Caco-2 (cell line): Measurements from ENCODE around the gene FGF19. TPM values are rescaled to one million over a fixed set of nuclear protein-coding genes. Genes with fewer than 3 reads are reported as not detected.
A peak's percentile ranks its signal among the peaks of the same experiment; 100 is the strongest.

Experiments used
- BruUV-seq: library from RNA; stranded (reverse); fragments of 400-500 nt; replicated peaks from 2 replicates; lab custom pipeline; 2021; lab: Mats Ljungman, UMichigan
- CTCF ChIA-PET: fragments of 300-600 bp; sonication (Branson Sonifier 250); formaldehyde crosslinking; loops from one replicate; lab custom pipeline; 2022; ENCODE audit warnings: antibody characterized with exemption; lab: Charles Lee
- POLR2A ChIA-PET: fragments of 300-600 bp; sonication (Branson Sonifier 250); formaldehyde crosslinking; loops from one replicate; lab custom pipeline; 2022; ENCODE audit warnings: antibody characterized with exemption; lab: Charles Lee
- DNase-seq, 2 experiments: peaks; one replicate each; pipeline versions ENCODE4 v3.0.0 to v3.0.0-alpha.2; 2020 to 2022
- H3K27me3 ChIP-seq: replicated peaks from 2 replicates; pipeline ENCODE4 v1.6.0; 2011; ENCODE audit warnings: low read length; ENCODE audit not compliant: control insufficient read depth, insufficient read depth
- H3K36me3 ChIP-seq: 2 replicates; pipeline ENCODE4 v1.5.1; 2011; ENCODE audit warnings: low read length; ENCODE audit not compliant: control insufficient read depth, insufficient read depth
- H3K4me1 ChIP-seq: fragments of 250-450 bp; sonication (Bioruptor Pico); 2 replicates; pipeline ENCODE4 v1.5.1; 2020; ENCODE audit warnings: mild to moderate bottlenecking
- H3K4me3 ChIP-seq: 2 replicates; pipeline ENCODE4 v1.5.1; 2011; ENCODE audit warnings: low read depth, mild to moderate bottlenecking, control low read depth, low read length
- H3K9me3 ChIP-seq: fragments of 250-450 bp; sonication (Bioruptor Pico); 2 replicates; pipeline ENCODE4 v1.5.1; 2020; ENCODE audit warnings: mild to moderate bottlenecking, moderate library complexity
- H3K27ac Mint-ChIP-seq: one replicate; pipeline ENCODE4 v1.8.0; 2022; ENCODE audit warnings: mixed read lengths; ENCODE audit not compliant: unreplicated experiment
- H3K27me3 Mint-ChIP-seq: one replicate; pipeline ENCODE4 v1.8.0; 2022; ENCODE audit warnings: mixed read lengths; ENCODE audit not compliant: insufficient read depth, unreplicated experiment
- H3K36me3 Mint-ChIP-seq: one replicate; pipeline ENCODE4 v1.8.0; 2022; ENCODE audit warnings: mild to moderate bottlenecking, mixed read lengths; ENCODE audit not compliant: insufficient read depth, unreplicated experiment
- H3K4me1 Mint-ChIP-seq: one replicate; pipeline ENCODE4 v1.8.0; 2022; ENCODE audit warnings: low read depth, mixed read lengths; ENCODE audit not compliant: unreplicated experiment
- H3K4me3 Mint-ChIP-seq: one replicate; pipeline ENCODE4 v1.8.0; 2022; ENCODE audit warnings: mild to moderate bottlenecking, moderate library complexity, mixed read lengths; ENCODE audit not compliant: unreplicated experiment
- H3K9me3 Mint-ChIP-seq: one replicate; pipeline ENCODE4 v1.8.0; 2022; ENCODE audit warnings: mixed read lengths; ENCODE audit not compliant: unreplicated experiment
- CTCF ChIP-seq, 2 experiments: fragments of 200-600 bp in 1 of 2; IDR thresholded peaks; 1 replicate in 1 of 2; 2 replicates in 1 of 2; pipeline versions ENCODE4 v1.5.1 to v1.8.0; 2011 to 2022; ENCODE audit warnings: antibody characterized with exemption in 1 of 2, control low read depth in 1 of 2, inconsistent platforms in 1 of 2, low read depth in 1 of 2, low read length in 1 of 2, mild to moderate bottlenecking in 1 of 2, moderate library complexity in 1 of 2; ENCODE audit not compliant: insufficient read depth in 1 of 2, severe bottlenecking in 1 of 2, unreplicated experiment in 1 of 2
- intact Hi-C: fragments of 100-400 bp; cut with micrococcal nuclease; formaldehyde crosslinking; loops from one replicate; pipeline ENCODE4 v1.10.0; 2022; ENCODE audit not compliant: unreplicated experiment
- total RNA-seq: library from RNA; stranded (reverse); gene quantifications from 2 replicates; pipeline ENCODE4 v1.2.3, GENCODE V29; 2022

FGF19 gene
- total RNA-seq, 1 experiment from 2014 or later, result 1.7 TPM

GRCh38 chr11:69656536-69657455 lies 47.0 kb downstream of the FGF19 start:
- intact Hi-C loops, result loop anchor here (5.0 kb wide), 2 partner anchors 214 to 554 kb away; no protein-coding TSS in a partner anchor
- H3K4me1 Mint-ChIP-seq, result peaks cover 35% of the 10 kb centered on the region
- CTCF ChIA-PET, result interaction anchor here (0.7 to 5.6 kb wide), 5 partner anchors 13 to 555 kb away, joined by 3 to 44 read pairs (median 3); no protein-coding TSS in a partner anchor
- no peaks in the 10 kb centered on the region for H3K9me3 ChIP-seq
- peak in 1 of 2 experiments; percentile 39 for DNase-seq
- peaks cover 76% of the 10 kb centered on the region for H3K36me3 Mint-ChIP-seq
- POLR2A ChIA-PET, result interaction anchor here (1.2 to 1.3 kb wide), 2 partner anchors 7 to 18 kb away, joined by 3 to 7 read pairs; no protein-coding TSS in a partner anchor
- peaks cover 1% of the 10 kb centered on the region; the same call in 1 of the 2 replicates for H3K36me3 ChIP-seq
- H3K4me3 ChIP-seq, result no peak overlapping the region
- no peak overlapping the region for H3K4me3 Mint-ChIP-seq
- H3K9me3 Mint-ChIP-seq, result no peaks in the 10 kb centered on the region
- no peaks in the 10 kb centered on the region for H3K27me3 ChIP-seq
- peaks cover 42% of the 10 kb centered on the region for H3K4me1 ChIP-seq
- TF ChIP-seq CTCF (IDR thresholded peaks at IDR 0.05; ENCODE audit: insufficient read depth in 1 of 2, low read depth in 1 of 2, low read length in 1 of 2, severe bottlenecking in 1 of 2, unreplicated experiment in 1 of 2), result no peak
- H3K27ac Mint-ChIP-seq, result peak overlapping the region; percentile 14
- H3K27me3 Mint-ChIP-seq, result no peaks in the 10 kb centered on the region
- BruUV-seq, result no TSS peak

- Mint-ChIP-seq H3K4me1 (peaks cover 35% of the 10 kb centered on the region), H3K27me3 (no peaks in the 10 kb centered on the region), H3K4me3 (peak overlapping the region; percentile 50), H3K9me3 (no peaks in the 10 kb centered on the region), H3K36me3 (peaks cover 83% of the 10 kb centered on the region), H3K27ac (peak overlapping the region; percentile 14)
- H3K4me1 ChIP-seq, result peaks cover 42% of the 10 kb centered on the region
- DNase-seq, result peak; percentile 32 to 44
- ChIA-PET POLR2A (interaction anchor here (1.3 kb wide), 1 partner anchor 17 kb away, joined by 7 read pairs; no protein-coding TSS in a partner anchor), CTCF (interaction anchor here (0.7 to 5.6 kb wide), 4 partner anchors 11 to 633 kb away, joined by 3 to 44 read pairs (median 6); no protein-coding TSS in a partner anchor)
- H3K36me3 ChIP-seq, result peaks cover 4% of the 10 kb centered on the region; the same call in 1 of the 2 replicates
- no peaks in the 10 kb centered on the region for H3K9me3 ChIP-seq
- no peak overlapping the region for H3K4me3 ChIP-seq
- intact Hi-C loops, result loop anchor here (5.0 kb wide), 2 partner anchors 213 to 553 kb away; no protein-coding TSS in a partner anchor
- no TSS peak for BruUV-seq
- H3K27me3 ChIP-seq, result no peaks in the 10 kb centered on the region
- TF ChIP-seq CTCF (IDR thresholded peaks at IDR 0.05; ENCODE audit: insufficient read depth in 1 of 2, low read depth in 1 of 2, low read length in 1 of 2, severe bottlenecking in 1 of 2, unreplicated experiment in 1 of 2), result no peak
Observed at GRCh38 chr11:69655479-69656428, 48.1 kb downstream of the FGF19 start.
